Left renal pelvis (tissue), 4 donors: ENCODE data around the gene TRA2B. TPM values are rescaled to one million over a fixed set of nuclear protein-coding genes. Genes with fewer than 3 reads are reported as not detected.

Experiments used
- DNase-seq, 4 donors: peaks; one replicate each; pipeline ENCODE4 v3.0.0-alpha.2; 2013; ENCODE audit warnings: low read depth in 4 of 4, low spot score in 3 of 4
- polyA plus RNA-seq, 4 donors: library from polyadenylated mRNA; unstranded; fragments of 120-200 nt; gene quantifications; one replicate each; pipeline ENCODE4 v1.2.1, GENCODE V29; 2013; ENCODE audit not compliant: insufficient read length in 4 of 4

The TRA2B gene
- polyA plus RNA-seq, 4 donors: 236 to 316 (median 289) TPM

DNA sequence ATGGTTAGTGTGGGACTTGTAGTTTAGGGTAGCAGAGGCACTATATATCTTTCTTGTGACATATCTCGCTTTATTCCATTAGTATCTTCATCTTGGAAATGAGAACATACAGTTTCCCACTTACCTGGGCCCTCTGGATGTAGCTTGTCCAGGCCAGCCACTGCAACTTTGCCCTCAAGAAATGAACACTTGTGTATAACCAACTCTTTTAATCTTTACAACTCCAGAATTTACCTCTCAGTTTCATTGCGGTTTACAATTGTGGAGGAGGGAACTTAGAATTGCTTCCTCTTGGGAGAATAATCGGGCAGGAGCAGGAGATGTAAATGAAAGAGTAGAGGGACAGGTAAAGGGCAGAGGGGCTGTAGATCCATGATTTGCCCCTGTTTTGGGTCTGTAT, 18.4 kb upstream of the TRA2B start:
- DNase-seq: no peak

DNA sequence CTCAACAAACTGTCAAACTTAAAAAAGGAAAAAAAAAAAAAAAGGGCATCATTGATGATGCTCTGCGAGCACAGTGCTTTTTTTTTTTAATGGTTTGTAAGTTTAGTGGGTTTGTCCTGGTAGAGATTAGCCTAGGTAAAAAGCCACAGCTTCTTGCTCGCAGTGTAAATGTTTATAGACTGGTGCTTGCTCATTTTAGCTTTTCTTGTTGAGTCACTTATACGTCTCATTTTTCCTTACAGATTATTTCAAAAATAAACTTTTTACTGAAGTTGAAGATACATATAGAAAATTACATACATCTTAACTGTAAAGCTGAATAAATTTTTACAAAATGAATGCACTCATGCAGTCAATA, 16.5 kb upstream of the TRA2B start:
- no peak for DNase-seq

DNA sequence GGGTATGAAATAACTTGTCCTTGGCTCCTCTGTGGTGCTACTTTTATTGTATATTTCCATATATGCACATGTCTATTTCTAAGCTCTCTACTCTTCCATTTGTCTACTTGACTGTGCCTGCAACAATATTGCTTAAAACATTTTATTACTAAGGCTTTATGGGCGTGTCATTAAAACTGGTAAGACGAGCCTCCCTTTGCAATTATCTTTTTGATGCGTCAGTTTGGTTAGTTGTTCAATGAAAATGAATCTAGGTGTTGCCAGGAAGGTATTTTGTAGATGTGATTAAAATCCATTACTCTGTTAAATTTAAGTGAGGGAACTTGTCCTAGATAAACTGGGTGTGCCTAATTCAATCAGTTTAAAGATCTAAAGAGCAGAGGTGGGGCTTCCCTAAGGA, 12.9 kb upstream of the TRA2B start:
- DNase-seq: no peak

DNA sequence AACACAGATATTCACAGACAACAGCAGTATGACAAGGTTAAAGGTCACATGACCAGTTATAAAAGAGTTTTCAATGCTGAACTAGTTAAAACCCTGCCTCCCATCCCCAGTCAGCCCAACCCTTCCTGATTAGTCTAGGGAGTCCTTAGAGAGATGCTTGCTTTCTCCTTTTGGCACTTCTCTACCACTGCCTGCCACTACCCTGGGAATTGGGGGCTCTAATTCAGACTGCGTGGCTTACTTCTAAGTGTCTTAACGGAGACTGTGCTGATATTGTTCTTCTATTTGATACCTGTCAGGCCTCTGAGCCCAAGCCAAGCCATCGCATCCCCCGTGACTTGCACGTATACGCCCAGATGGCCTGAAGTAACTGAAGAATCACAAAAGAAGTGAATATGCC, 11.7 kb upstream of the TRA2B start:
- no peak for DNase-seq

DNA sequence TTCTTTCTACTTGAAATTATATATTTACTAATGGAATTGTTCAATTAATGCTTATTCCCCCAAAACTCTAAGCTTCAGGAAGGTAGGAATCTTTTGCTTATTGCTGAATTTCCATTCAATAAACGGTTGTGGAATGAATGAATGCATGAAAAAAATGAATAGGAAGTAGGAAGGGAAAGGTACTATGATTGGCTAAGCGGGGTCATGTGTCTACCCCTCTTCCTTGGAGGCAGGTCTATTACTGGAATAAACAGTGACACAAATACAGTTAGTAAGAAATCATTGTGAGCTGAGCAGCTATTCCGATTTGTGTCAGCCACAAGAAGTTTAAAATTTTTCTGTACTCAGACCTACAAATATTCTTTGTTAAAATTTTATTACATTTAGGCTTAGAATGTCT, 10.5 kb upstream of the TRA2B start:
- no peak for DNase-seq

- no peak for DNase-seq
These were observed 5.9 kb upstream of the TRA2B start for GRCh38 chr3:185943760-185944106.

DNA sequence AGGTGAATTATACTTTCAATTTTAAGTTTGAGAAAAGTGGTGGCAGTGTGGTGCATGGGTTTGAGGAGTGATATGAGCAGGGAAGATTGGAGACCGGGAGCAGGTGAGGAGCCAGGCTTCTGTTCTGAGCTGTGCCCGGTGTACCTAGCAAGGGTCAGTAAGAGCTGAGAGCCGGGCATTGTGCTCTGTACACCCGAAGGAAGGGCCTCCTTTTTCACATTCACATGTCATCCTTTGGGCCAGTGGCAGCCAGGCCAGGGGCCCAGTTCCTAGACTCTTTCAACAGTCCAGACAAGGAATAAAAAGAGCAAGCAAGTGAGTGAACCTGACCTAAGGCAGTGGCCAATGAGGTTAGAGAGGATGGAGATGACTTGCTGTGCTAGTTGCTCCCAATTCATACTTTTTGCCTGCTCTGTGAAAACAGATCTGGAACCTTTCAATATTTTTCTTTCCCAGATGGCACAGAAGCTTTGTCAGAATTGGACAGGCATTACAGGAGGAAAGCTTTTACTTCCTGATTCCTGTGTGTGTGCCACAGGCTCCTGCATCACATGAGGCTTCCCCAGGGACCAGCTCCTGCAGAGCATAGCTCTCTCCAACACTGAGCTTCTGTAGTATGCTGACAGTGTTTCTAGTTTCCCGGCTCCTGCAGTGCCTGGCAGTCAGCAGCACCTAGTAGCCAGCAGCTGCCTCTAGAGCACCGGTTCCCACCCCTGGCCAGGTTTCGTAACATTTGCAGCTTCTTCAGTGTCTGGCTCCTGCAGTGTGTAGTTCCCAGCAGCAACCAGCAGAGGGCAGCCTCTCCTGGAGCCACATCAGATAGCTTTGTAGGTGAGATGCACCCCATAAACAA, 5.3 kb upstream of the TRA2B start:
- DNase-seq: no peak

- no peak for DNase-seq
These were observed 4.6 kb upstream of the TRA2B start for GRCh38 chr3:185942396-185942795.

- DNase-seq: no peak
These were observed 3.1 kb upstream of the TRA2B start for GRCh38 chr3:185940951-185941350.

- no peak for DNase-seq
These were observed 1.9 kb upstream of the TRA2B start for GRCh38 chr3:185939721-185940120.

- peak; percentile 80 to 85 (median 82) for DNase-seq
These were observed 763 bp downstream of the TRA2B start for GRCh38 chr3:185936814-185937688.

- no peak for DNase-seq
These were observed 1.6 kb downstream of the TRA2B start for GRCh38 chr3:185936273-185936629.

- no peak for DNase-seq
These were observed 2.1 kb downstream of the TRA2B start for GRCh38 chr3:185935465-185936272.

DNA sequence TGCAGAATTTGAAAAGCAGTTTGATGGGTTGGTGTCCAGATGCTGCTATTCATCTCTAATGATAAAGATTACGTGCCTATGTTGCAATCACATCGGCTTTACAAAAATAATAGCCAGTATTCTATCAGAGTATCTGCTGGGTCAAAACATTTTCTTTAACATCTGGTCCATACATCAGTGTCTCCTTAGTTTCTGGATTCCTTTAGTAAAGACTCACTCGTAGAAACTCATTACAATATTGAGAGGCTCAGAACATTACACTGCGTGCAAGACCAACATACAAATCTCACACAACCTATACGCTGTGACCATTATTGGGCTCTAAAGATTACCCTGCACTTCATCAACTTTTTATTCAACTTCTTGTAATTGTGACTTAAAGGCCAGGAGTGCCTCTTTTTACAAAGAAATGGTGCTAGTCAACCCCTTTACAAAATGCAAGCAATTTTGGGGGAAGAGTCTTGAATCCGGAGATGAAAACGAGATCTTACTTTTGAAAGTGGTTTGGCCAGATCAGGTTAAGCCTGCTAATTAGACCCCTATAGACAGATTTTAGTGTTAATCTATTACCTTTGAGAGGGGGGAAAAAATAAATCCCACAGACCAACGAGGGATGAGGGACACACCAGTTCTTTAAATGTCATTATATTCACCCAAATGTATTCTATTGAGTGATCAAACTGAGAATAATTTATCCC, 2.9 kb downstream of the TRA2B start:
- no peak for DNase-seq

DNA sequence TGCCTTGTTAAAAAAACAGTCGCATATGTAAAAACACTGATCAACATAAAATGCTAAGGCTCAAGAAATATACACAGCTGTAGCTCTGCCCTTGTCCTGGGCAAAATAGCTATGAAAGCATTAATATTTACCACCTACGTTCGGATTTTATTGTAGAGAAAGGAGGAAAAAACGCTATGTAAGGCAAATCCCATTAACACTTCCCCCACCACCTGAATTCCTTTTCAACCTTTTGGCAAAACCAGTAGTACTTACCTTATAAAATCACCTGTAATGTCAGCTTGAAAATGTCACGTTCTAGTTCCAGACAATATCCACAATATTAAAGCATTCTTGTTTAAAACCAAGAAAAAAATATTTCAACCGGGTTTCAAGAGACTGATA, 3.6 kb downstream of the TRA2B start:
- DNase-seq: no peak

DNA sequence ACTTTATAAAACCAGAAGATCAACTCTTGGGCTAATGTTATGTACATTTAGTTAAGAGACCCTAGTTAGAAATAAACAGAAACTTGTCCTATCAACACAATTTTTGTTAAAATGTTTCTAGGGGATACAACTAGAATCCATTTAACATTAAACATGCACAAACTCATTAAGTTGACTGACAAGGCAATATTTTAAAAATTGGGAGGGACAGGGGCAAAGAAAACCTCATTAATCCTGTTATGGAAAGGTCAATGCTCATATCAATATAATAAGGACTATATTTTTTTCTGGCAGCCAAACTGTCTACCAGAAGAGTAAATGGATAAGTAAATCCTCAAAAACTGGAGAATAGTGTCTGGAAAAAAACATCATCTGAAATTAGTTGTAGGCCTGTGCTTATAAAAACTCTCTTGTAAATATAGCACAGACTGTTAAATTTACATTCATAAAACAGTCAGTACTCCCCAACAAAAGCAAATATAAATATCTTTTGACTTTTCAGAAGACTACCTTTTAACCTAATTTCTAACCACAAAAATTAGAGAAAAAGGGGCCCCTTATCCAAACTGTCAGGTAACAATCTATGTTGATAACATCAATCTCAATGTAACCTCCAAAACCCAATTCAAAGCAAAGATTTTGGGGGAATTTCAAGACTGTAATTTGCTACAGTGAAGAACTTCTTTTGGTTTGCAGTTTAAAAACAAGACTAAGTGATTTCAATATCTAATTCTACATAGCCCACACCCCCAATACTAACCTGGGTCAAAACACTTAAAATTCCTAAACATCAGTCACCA, 4.2 kb downstream of the TRA2B start:
- DNase-seq: no peak

DNA sequence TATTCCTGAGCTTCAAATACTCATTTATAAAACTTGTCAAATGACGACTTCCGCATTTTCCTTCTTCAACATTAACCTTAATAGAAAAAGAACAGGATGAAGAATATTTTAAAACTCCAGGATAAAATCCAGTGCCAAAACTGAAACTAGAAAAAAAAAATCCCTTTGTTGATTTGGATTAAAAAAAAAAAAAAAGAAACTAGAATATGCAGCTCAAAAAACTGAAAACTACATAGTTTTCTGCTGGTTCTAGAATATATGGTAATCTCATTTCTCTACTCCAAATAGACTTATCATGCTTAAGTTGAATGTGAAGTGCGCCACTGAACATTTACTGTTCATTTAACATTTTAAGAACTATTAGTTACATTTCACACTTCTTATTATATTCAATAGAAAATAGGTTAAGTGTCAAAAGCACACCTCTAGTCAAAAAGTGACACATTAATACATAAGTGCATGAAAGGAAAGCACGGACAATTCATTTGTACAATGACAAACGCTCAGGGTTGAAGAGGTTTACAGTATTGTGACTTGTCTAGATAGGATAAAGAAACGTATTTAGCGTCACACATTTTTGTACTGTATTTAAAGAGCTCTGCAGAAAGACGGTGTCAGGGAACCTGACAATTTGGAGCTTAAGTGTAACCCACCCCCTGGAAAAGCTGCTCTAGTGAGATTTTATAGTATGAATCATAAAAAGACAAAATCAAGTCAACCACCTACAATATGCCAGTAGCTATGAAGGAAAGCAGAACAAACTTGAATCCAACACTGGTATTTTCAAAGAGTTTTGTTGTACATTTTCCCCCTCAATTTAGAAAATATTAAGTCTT, 5.8 kb downstream of the TRA2B start:
- DNase-seq: no peak

DNA sequence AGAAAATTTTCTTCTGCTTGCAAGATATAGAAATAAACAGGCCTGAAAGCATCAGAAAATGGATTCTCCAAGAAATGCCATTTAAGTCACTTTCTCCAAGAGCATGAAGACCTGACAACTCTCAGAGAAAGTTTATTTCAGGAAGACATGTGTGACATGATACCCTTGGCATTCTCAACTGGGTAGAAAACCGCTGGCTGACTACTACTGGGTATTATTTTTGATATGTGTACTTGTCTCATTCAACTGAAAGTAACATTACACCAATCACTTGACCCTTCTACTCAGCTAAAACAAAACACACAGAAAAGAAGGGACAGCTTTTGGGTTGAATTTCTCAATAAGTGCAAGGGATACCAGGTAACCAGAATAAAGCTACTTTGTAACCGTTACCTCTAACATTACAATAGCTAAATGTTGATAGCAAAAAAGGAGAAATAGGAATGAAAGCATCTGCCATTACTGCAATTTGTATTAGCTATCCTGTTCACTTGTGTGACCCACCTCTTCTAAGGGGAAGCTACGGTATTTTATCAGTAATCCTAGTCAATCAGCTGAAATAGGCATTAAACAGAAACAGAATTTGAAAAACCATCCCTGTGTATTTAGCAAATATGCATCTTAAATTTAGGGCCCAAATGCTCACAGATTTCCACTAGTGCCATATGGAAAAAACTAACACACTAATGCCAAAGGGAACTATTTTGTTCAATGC, 7.3 kb downstream of the TRA2B start:
- DNase-seq: no peak
